22Rv1 (cell line): ENCODE measurements around the gene KCNIP4.
"Not testable (repeated sequence)": the region's sequence is repeated elsewhere in the genome, so short reads cannot be mapped to it uniquely, and the experiment has no call there.

Experiments
- H3K27ac ChIP-seq: fragments of 450-650 bp; 2 replicates; pipeline ENCODE4 v1.5.1; 2017
- CTCF ChIP-seq: fragments of 450-650 bp; IDR thresholded peaks from 2 replicates; pipeline ENCODE4 v1.5.1; 2017; ENCODE audit warnings: mild to moderate bottlenecking
- ZFX ChIP-seq: fragments of 450-650 bp; IDR thresholded peaks from 2 replicates; pipeline ENCODE4 v1.6.1; 2017; ENCODE audit warnings: antibody characterized with exemption, borderline replicate concordance

Gene KCNIP4

GRCh38 chr4:20760053-20760452, 1188.5 kb downstream of the KCNIP4 start:
- no peak overlapping the region for H3K27ac ChIP-seq
- TF ChIP-seq CTCF (peak; percentile 12; the same call in 1 of the 2 replicates), ZFX (no peak)

- TF ChIP-seq ZFX (no peak), CTCF (no peak)
- no peak overlapping the region for H3K27ac ChIP-seq
Measured at GRCh38 chr4:20754036-20754435, 1194.5 kb downstream of the KCNIP4 start.

GRCh38 chr4:20752641-20753040, 1195.9 kb downstream of the KCNIP4 start:
- H3K27ac ChIP-seq = no peak overlapping the region
- TF ChIP-seq ZFX (no peak), CTCF (no peak)

GRCh38 chr4:20746000-20746399, 1202.6 kb downstream of the KCNIP4 start:
- H3K27ac ChIP-seq = not testable (repeated sequence)

GRCh38 chr4:20735931-20736330, 1212.6 kb downstream of the KCNIP4 start:
- no peak overlapping the region for H3K27ac ChIP-seq
- no peak for TF ChIP-seq ZFX
- no peak for TF ChIP-seq CTCF

GRCh38 chr4:20724915-20725314, 1223.7 kb downstream of the KCNIP4 start:
- no peak overlapping the region for H3K27ac ChIP-seq
- TF ChIP-seq ZFX = no peak

GRCh38 chr4:20723463-20723862, 1225.1 kb downstream of the KCNIP4 start:
- TF ChIP-seq CTCF = no peak
- TF ChIP-seq ZFX = no peak
- H3K27ac ChIP-seq = no peak overlapping the region

GRCh38 chr4:20723019-20723418, 1225.6 kb downstream of the KCNIP4 start:
- no peak overlapping the region for H3K27ac ChIP-seq
- no peak for TF ChIP-seq ZFX
- TF ChIP-seq CTCF = no peak

GRCh38 chr4:20711335-20711734, 1237.2 kb downstream of the KCNIP4 start:
- no peak overlapping the region for H3K27ac ChIP-seq
- TF ChIP-seq ZFX = no peak
- TF ChIP-seq CTCF = no peak
